Uterus (tissue), 2 donors: ENCODE results near the gene ZNF576.

Experiments used
- POLR2A ChIP-seq, 2 donors: fragments of 450-650 bp; IDR thresholded peaks; one replicate each; pipeline ENCODE4 v1.6.1; 2016; ENCODE audit warnings: antibody characterized with exemption in 2 of 2, mild to moderate bottlenecking in 1 of 2, moderate library complexity in 1 of 2
- TF ChIP-seq, protein P1 (sequence below), 4 experiments: fragments of 200-600 bp in 2 of 4; fragments of 450-650 bp in 2 of 4; sonication (generic) in 2 of 4; IDR thresholded peaks; one replicate each; pipeline ENCODE4 v1.5.1; 2016 to 2019; ENCODE audit warnings: antibody characterized with exemption in 4 of 4, mild to moderate bottlenecking in 2 of 4, moderate library complexity in 1 of 4

DNA sequence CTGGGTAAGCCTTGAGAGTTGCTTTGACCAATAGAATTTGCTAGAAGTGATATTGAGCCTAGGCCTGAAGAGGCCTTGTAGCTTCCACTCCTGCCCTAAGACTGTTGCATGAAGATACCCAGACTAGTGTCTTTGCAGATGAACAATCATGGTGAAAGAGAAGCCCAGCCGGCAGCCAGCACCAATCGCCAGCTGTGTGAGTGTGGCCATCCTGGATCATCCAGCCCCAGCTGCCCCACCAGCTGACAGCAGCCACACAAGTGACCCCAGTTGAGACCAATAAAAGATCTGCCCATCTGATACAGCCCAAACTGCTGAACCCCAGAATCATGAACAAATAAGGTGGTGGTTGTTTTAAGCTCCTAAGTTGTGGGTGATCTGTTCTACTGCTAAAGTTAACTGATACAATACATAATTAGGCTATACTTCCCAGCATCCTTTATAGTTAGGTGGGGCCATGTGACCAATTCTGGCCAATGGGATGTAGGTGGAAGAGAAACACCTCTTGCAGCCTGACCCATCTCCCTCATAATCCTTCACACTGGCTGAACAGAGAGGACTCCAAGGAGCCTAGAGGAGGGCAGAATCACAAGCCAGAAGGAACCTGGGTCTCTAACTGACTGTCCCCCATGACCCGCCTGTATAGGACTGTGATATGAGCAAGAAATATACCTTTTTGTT lies 32.4 kb downstream of the ZNF576 start:
- TF ChIP-seq, protein P1, sequence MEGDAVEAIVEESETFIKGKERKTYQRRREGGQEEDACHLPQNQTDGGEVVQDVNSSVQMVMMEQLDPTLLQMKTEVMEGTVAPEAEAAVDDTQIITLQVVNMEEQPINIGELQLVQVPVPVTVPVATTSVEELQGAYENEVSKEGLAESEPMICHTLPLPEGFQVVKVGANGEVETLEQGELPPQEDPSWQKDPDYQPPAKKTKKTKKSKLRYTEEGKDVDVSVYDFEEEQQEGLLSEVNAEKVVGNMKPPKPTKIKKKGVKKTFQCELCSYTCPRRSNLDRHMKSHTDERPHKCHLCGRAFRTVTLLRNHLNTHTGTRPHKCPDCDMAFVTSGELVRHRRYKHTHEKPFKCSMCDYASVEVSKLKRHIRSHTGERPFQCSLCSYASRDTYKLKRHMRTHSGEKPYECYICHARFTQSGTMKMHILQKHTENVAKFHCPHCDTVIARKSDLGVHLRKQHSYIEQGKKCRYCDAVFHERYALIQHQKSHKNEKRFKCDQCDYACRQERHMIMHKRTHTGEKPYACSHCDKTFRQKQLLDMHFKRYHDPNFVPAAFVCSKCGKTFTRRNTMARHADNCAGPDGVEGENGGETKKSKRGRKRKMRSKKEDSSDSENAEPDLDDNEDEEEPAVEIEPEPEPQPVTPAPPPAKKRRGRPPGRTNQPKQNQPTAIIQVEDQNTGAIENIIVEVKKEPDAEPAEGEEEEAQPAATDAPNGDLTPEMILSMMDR (IDR thresholded peaks at IDR 0.05) = no peak
- TF ChIP-seq POLR2A (IDR thresholded peaks at IDR 0.05) = no peak
